LNCAP (cell line): ENCODE results near the gene RPTOR.

Experiments used
- TF ChIP-seq, protein P1 (sequence below): fragments of 450-650 bp; IDR thresholded peaks from 2 replicates; pipeline ENCODE4 v1.5.1; 2017; ENCODE audit warnings: mild to moderate bottlenecking

Gene RPTOR

DNA sequence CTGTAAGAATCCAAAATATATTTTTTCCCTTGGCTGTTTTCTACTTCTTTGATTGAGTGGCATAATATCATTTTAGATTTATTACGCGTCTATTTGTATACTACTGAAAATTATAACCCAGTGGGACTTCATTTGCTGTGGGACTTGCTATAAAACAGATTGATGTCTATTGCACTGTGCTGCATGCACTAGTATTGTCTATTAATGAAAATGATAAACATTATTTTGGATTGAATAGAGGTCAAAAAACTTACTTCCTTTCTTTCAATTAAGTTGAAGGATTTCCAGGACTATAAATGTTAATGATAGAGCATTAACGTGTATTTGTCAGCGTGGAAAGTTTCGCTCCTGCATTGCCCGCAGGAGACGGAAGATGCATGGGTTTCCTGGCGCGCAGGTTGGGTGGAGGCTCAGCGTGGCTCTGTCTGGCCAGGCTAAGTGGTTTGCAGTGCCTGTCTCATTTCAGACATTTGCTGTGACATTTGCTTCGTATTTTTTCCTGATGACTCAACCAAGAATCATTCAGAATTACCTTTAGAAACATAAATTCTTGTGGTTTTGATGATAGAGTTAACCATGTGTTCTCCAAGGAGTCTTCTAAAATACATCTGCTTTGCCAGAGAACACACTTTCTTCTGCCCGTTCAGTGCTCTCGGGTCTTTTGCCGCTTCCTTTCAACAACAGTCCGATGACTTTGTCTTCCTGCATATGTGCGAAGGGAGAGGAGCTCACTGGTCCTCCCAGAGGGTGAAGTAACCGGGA is 216.7 kb downstream of the RPTOR start:
- TF ChIP-seq, protein P1, sequence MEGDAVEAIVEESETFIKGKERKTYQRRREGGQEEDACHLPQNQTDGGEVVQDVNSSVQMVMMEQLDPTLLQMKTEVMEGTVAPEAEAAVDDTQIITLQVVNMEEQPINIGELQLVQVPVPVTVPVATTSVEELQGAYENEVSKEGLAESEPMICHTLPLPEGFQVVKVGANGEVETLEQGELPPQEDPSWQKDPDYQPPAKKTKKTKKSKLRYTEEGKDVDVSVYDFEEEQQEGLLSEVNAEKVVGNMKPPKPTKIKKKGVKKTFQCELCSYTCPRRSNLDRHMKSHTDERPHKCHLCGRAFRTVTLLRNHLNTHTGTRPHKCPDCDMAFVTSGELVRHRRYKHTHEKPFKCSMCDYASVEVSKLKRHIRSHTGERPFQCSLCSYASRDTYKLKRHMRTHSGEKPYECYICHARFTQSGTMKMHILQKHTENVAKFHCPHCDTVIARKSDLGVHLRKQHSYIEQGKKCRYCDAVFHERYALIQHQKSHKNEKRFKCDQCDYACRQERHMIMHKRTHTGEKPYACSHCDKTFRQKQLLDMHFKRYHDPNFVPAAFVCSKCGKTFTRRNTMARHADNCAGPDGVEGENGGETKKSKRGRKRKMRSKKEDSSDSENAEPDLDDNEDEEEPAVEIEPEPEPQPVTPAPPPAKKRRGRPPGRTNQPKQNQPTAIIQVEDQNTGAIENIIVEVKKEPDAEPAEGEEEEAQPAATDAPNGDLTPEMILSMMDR: no peak

DNA sequence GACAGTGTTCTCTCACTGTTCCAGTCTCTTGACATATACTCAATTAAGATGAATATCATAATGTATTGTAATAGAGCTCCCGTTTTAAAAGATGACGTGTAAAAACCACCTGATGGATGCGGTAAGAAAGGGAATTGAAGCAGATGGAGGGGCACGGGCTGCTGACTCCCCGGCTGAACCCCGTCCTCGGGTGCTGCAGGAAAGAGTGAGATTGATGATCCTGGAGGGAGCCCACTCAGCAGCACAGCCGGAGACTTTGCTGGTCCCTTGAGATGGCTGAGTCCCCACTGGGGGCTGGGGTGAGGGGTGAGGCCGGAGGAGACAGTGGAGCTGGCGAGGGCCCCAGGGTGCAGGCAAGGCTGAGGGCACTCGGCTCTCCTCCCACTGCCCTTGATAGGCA is 217.4 kb downstream of the RPTOR start:
- TF ChIP-seq, protein P1: no peak

GRCh38 chr17:80763293-80763867 is 218.7 kb downstream of the RPTOR start:
- TF ChIP-seq, protein P1: no peak

- TF ChIP-seq, protein P1: no peak
Measured at GRCh38 chr17:80765241-80765961, 220.8 kb downstream of the RPTOR start.

DNA sequence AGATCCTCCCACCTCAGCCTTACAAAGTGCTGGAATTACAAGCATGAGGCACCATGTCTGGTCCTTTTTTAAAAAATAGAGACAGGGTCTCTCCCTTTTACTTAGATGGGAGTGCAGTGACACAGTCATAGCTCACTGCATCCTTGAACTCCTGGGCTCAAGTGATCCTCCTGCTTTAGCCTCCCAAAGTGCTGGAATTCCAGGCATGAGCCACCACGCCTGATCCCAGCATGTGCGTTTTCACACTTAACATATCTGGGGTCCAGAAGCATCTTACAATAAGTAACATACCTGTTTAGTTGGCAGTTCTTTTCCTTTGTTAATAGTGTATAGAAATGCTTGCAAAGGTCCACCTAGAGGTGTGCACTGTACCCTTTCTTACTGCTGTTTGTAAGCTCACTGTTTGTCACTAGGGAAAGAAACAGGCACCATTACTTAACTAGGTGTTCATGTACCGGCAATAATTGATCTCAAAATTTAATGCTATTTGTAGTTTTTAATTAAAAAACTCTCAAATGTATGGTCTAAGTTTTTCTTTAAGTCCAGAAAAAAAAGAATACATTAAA is 221.7 kb downstream of the RPTOR start:
- TF ChIP-seq, protein P1: no peak

DNA sequence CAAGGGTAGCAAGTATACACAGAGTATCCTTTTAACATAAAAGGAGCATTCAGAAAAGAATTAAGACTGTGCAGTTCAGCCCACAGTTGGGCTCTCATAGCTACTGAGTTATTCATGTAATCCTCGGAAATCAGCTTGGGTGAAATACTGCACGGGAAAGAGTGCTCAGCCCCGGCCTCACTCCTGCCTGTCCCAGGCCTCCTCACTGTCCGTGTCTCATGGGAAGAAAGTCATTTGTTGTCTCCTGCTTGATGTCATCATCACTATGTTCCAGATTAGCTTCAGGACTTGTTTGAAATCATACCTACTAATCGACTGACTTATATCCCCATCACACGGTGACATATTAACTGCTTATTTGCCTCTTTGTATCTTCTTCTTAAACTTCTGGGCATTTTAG is 223.8 kb downstream of the RPTOR start:
- TF ChIP-seq, protein P1: no peak

DNA sequence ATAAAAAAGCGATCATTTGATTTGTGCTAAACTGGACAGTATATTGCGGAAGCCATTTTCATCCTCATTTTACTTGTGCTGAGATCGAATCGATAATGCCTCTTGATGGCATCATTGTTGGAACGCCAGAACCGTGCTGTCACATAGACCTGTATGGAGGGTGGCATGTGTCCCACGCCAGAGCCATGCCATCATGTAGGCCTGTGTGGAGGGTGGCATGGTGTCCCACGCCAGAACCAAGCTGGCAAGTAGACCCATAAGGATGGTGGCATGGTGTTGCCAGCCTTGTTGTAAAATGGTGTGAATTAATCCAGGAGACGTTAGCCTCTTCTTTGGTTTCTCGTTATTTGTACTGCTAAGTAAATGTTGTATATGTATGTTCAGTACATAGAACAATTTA is 224.3 kb downstream of the RPTOR start:
- TF ChIP-seq, protein P1: no peak
